CD4-positive, alpha-beta T cell treated with Interleukin-21 for 1 hour (primary cell): ENCODE data around the gene LRRC17.
"Not testable (repeated sequence)": the region's sequence is repeated elsewhere in the genome, so short reads cannot be mapped to it uniquely, and the experiment has no call there.

ENCODE experiments used
- DNase-seq: peaks from one replicate; pipeline ENCODE4 v3.0.0-alpha.2; 2020

LRRC17 gene

DNA sequence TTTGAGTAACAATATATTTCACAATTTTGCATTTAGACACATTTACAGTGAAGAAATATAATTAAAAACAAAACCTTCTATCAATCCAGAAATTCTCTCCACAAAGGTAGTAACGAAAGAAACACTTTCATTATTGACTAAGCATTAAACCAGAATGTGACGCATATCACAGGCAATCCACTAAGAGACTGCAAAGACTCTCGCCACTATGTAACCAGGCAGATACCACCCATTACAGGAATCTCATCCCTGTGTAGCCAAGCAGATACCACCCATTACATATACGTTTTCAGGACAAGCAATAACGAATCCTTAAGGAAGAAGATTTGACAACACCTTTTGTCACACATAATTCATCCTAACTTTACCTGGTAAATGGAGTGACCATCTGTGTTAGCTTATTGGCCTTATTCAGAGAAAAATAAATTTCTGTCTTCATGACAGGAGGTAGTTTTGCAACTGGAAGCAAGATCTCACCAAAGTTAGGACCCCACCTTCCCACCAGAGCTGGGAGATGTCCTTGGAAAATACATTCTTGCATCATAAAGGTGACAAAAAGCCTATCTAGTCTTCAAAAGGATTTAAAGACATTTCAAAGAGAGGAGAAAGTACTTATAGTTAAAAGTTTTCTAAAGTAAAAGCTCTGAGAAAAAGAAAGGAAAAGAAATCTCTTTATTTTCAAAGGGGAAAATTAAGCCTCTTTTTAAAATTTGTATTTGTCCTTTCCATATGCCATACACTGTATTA is 30.8 kb downstream of the LRRC17 start:
- no peak for DNase-seq

- no peak for DNase-seq
These were observed 31.4 kb downstream of the LRRC17 start for GRCh38 chr7:102944241-102944640.

DNA sequence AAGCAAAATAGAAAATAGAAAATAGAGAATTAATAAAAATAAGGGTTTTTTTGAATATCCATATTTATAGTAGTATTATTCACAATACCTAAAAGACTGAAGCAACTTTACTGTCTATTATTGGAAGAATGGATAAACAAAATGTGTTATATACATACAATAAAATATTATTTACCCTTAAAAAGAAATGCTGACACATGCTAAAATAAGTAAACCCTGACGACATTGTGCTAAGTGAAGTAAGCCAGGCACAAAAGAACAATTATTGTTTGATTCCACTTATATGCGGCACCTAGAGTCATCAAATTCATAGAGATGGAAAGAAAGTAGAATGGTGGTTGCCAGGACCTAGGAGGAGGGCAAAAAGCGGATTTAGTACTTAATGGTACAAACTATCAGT is 39.0 kb downstream of the LRRC17 start:
- no peak for DNase-seq

- DNase-seq: no peak
These were observed 40.6 kb downstream of the LRRC17 start for GRCh38 chr7:102953406-102953805.

DNA sequence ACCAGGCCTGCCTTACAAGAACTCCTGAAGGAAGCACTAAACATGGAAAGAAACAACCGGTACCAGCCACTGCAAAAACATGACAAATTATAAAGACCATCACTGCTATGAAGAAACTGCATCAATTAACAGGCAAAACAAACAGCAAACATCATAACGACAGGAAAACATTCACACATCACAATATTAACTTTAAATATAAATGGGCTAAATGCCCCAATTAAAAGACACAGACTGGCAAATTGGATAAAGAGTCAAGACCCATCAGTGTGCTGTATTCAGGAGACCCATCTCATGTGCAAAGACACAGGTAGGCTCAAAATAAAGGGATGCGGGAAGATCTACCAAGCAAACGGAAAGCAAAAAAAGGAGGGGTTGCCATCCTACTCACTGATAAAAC is 41.6 kb downstream of the LRRC17 start:
- DNase-seq: not testable (repeated sequence)

DNA sequence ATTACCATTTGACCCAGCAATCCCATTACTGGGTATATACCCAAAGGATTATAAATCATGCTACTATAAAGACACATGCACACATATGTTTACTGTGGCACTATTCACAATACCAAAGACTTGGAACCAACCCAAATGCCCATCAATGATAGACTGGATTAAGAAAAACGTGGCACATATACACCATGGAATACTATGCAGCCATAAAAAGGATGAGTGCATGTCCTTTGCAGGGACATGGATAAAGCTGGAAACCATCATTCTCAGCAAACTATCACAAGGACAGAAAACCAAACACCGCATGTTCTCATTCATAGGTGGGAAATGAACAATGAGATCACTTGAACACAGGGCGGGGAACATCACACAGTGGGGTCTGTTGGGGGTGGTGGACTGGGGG is 45.2 kb downstream of the LRRC17 start:
- not testable (repeated sequence) for DNase-seq

DNA sequence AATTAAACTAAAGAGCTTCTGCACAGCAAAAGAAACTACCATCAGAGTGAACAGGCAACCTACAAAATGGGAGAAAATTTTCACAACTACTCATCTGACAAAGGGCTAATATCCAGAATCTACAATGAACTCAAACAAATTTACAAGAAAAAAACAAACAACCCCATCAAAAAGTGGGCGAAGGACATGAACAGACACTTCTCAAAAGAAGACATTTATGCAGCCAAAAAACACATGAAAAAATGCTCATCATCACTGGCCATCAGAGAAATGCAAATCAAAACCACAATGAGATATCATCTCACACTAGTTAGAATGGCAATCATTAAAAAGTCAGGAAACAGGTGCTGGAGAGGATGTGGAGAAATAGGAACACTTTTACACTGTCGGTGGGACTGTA is 49.2 kb downstream of the LRRC17 start:
- DNase-seq: not testable (repeated sequence)

GRCh38 chr7:102966465-102966864 is 53.7 kb downstream of the LRRC17 start:
- no peak for DNase-seq

DNA sequence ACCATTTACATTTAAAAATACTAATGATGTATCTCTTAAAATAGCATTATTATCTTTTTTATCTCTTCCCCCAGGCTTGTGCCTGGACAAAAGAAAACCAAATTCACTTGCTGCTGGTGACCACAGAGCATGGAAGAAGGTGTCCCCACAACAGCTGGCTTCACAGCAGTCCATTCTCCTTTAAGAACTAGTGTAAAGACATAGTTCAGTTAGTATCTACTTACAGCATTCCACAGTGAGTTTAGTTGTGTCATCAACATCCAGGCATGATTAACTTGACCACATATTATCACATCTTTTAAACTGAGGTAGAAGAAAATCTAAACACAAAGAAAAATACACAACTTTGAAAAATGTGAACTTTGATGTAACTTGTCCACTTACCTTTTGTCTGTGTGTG is 55.0 kb downstream of the LRRC17 start:
- no peak for DNase-seq

GRCh38 chr7:102973096-102973802 is 60.4 kb downstream of the LRRC17 start:
- no peak for DNase-seq

DNA sequence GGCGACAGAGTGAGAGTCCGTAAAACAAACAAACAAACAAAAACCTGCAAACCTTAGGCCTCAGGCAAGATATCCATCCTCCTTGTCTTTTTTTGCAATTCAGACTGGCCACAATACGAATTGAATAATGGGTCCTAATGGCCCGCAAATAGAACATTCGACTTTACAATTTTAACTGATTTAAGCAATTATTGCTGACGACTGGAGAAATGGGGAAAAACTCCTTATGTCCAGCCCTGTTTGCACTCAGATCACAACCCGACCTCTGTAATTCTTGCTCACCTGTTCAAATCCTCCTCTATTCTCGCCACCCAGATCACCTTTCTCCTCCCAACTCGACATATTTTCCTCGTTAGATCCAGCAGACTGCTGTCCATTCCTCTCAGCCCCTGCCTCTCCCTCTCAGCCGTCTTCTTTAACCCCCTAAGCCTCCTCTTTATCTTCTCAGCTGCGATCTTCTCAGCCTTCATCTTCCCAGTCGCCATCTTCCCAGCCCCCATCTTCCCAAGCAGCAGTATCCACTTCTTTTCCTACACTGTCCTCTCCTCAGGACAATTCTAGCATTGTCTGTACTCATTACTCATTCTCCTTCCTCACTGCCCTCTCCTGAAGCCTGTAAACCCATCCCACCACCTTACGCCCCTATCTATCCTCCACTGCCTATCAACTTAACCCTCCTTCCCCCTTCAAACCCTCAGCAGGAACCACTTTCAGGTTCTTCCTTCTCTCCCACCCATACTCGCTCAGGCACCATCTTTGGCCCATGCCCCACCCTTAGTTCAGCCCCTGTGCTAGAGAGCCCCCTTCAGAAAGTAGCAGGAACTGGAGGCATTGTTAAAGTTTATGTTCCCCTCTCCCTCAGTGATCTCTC is 61.8 kb downstream of the LRRC17 start:
- DNase-seq: no peak

GRCh38 chr7:102975854-102976253 is 63.1 kb downstream of the LRRC17 start:
- no peak for DNase-seq

GRCh38 chr7:102976493-102976892 is 63.7 kb downstream of the LRRC17 start:
- DNase-seq: no peak

DNA sequence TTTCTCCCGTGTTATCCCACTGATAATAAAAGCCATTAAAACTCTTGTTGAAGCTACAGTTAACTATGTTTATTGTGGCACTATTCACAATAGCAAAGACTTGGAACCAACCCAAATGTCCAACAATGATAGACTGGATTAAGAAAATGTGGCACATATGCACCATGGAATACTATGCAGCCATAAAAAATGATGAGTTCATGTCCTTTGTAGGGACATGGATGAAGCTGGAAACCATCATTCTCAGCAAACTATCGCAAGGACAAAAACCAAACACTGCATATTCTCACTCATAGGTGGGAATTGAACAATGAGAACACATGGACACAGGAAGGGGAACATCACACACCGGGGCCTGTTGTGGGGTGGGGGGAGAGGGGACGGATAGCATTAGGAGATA is 64.8 kb downstream of the LRRC17 start:
- DNase-seq: not testable (repeated sequence)

DNA sequence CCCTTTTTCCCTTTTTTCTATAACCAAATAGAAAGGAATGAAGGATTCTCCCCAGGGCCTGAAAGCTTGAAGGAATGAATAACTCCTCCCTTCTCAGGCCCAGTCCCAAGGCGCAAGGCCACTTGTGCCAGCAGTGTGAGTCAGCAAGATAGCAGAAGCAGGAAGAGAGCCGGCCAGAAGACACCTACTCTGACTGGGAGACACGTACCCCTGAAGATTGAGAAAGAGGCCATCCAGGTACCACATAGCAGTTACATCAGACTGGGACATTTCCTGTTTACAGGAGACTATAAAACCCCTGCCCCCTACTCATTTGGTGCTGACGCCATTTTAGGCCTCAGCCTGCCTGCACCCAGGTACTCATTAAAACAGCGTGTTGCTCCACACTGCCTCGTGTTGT is 65.5 kb downstream of the LRRC17 start:
- no peak for DNase-seq

- DNase-seq: no peak
These were observed 66.9 kb downstream of the LRRC17 start for GRCh38 chr7:102979670-102980069.

- no peak for DNase-seq
These were observed 68.7 kb downstream of the LRRC17 start for GRCh38 chr7:102981451-102981850.

- DNase-seq: no peak
These were observed 69.4 kb downstream of the LRRC17 start for GRCh38 chr7:102982235-102982634.

DNA sequence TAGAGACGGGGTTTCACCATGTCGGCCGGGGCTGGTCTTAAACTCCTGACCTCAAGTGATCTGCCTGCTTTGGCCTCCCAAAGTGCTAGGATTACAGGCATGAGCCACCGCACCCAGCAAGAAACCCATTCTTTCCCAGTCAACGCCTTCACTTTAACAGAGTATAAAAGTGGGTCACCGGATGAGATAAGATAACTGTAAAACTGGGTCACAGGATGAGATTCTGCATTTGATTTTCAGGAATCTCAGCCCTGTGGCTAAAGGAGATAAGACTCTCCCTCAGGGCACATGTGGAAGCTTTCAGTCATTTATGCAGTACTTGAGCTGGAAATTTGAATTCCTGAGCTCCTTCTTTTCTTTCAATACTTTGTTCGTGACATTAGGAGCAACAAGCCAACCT is 70.8 kb downstream of the LRRC17 start:
- DNase-seq: no peak

DNA sequence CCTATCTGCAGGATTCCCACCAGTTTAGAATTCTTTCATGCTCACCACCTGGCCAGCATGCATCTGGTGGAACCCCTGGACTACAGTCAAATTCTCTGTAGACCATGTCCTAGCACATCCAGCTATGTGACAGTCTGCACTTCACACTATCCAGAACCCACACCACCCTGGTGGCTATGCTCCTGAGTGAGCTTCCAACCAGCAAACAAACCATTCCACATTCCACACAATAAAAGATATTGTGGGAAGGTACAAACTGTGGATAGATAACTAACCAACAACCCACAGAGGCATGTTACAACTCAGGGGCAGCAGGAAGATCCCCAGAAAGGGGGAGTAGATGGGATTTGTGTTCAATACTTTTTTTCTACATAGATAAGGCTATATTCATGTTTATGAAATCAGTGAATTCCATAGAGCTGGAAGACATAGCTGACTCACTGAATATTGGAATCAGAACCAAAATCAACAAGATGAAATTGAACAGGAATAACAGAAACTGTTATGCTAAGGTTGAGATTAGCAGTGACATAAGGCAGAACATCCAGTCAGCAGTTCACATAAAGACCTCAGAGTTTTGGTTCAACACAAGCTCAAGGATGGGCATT is 72.5 kb downstream of the LRRC17 start:
- DNase-seq: no peak

DNA sequence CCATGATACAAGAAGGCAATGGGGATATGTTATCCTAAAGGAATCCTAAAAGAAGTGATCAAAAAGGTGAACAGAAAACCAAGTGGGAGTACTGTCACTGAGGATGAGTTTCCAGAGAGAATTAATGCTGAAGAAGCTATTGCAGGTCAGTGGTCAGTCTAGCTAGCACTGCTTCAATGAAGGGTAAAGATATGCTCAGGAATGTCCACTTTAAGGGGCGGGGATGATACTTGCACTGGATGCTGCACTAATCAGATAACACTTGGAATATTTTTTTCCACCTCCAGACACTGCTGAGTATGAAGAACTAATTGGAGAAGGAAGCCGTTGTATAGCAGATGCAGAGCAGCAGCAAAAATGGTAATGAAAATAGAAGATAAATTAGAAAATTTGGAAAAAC is 75.3 kb downstream of the LRRC17 start:
- no peak for DNase-seq

DNA sequence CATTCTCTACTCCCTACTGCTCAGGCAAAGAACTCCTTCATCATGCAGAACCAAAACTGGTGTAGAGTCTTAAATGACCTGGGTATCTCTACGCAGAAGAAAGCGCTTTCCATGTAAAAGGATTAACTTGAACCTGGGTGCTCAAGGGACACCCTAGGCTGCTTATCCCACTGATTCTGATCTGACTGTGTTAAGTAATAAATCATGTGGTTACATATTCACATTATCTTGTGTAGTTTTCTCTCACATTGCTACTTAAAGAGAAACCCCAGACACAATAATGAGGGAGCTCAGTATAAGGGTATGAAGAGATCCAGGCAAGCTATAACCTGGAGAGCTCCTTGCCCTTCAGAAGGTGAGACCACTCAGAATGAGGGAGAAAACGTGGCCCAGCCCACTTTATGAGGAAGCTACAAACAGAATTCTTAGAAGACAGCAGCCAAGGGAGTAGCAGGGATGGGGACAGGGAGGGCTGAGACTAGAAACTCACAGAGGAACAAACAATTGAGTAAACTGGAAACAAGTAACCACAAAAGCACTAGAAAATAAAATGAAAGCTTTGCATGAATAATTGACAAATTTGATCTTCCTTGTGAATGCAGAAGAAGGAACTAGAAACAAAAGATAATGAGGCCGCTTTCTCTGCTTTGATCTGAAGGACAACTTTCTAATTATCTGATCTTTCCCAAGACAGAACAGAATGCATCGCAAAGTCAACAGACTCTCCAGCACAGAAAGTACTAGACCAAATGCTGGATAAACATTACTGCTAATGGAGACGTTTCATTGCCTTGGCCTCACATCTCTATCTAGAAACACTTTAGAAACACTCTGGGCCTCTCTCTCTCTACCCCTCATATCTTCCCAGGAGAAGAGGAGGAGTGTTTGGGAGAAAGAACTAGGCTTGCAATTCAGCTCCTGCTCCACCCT is 76.1 kb downstream of the LRRC17 start:
- DNase-seq: no peak
